ENCODE measurements around the gene DNM3.

DNM3 gene

GRCh38 chr1:172254521-172255222 is 413.4 kb downstream of the DNM3 start:
- DNase-seq: no peak

DNA sequence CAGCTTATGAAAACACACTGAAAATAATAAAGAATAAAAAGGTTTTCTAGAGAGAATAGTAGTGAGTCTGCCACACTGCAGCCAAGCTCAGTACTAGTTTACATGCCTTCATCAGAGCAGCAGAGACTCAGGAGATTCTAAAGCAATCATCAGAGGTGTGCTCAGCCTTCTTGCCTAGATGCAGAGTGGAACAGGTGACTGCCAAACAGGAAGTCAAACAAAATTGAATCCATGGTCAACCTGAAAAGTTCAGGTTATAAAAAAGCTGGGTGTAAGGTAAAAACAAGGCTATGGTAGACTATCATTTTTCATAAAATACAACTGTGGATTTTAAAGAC is 413.9 kb downstream of the DNM3 start:
- DNase-seq: no peak

DNA sequence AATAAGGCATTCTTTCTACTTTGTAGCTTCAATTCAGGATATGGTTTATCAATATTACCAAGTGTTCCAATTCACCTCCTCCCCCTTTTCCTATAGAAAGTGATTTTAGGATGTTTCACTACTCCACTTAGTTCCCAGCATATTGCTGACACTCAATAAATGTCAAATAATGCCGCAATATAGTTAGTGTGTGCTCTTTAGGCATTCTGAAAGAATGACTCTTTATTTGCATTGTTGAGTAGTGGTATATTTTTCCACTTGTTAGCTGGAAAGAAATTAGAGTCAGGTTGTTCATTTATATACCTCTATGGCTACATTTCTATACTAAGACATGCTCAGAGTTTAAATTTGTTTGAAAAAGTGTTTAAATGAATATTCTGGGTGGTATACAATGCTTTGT is 424.6 kb downstream of the DNM3 start:
- DNase-seq: no peak

- DNase-seq: no peak
These were observed 425.4 kb downstream of the DNM3 start for GRCh38 chr1:172266528-172267174.

- no peak for DNase-seq
These were observed 426.9 kb downstream of the DNM3 start for GRCh38 chr1:172268237-172268636.

DNA sequence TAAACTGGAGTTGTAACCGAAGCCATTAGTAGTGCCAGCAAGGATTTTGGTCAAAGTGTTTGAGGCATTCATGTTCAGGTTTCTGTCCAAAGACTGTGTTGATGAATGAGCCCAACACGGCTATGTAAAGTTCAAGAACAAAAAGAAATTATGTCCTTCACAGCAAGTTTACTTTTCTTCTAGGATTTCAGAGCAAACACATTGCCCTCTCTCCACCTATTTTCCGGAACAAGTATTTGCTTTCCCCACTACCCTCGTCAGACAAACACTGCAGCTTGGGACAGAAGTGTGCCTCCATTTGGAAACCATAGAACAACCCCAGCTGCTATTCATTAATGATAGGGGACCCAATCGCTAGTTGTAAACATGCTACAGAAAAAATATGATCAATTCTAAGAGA is 427.8 kb downstream of the DNM3 start:
- no peak for DNase-seq

GRCh38 chr1:172269644-172270043 is 428.3 kb downstream of the DNM3 start:
- no peak for DNase-seq

DNA sequence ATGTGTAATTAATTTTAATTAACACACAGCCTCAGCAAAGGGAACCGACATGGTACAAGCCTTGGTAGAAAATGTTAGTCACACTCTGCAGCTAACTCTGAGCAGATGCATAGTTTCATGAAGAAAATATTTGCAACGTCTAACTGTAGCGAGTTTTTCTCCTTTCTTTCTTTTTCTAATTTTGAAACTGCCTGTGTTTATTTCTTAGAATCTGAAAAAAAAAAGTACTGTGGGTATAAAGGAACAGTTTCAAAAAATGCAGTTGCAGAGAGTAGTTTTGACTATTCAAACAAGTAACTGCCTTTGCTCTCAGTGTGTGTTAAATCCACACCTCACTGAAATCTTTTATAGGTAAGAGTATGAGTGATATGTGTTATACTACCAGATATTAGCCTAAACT is 429.3 kb downstream of the DNM3 start:
- no peak for DNase-seq

GRCh38 chr1:172272087-172272486 is 430.8 kb downstream of the DNM3 start:
- no peak for DNase-seq

DNA sequence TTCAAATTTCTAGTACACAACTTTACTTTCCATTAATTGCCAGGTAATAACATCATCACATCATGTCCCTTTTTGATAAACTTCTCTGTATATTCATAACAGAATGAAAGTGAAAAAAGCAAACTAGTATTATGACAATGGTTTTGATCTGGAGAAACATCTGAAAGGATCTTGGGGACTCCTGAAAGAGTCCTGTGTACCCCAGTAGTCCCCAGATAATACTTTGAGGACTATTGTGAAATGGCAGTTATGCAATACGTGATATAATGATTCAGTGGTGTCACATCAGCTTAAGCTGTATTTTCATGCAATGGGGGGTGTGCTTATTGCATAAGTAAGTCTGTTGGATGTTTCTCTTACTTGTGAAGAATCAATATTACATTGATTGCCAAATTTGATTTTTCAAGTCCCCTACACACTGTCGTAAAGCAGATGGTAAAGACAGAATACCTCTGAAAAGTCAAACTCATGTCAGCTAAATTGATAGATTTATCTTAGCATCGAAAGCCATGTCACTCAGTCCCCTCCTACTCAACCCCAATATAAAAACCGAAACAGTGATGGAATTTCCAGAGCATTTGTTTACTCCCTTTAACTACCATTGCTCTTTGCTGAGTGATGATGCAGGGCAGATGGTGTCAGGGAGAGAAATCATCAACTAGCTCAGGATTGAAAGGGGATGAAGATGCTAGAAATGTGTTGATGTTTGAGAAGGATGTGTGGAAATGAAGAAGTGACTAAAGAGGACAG is 432.5 kb downstream of the DNM3 start:
- DNase-seq: no peak

DNA sequence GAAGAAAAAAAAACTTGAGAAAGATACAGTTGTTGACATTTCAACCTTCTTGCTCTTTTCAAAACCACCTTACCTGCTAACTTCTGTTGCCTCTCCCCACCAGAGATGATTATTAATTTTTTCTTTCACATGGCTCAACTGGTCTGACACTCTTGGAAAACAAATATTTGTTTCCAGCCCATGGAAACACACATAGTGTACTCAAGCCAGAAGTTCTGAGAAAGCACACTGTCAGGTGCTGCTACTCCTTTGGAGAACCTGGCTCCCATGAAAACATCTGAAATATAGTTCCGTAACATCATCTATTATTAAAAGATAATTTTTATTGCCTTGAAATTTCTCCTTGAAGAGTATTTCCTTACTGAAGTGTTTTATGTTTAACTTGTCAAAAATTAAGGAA is 434.2 kb downstream of the DNM3 start:
- no peak for DNase-seq

DNA sequence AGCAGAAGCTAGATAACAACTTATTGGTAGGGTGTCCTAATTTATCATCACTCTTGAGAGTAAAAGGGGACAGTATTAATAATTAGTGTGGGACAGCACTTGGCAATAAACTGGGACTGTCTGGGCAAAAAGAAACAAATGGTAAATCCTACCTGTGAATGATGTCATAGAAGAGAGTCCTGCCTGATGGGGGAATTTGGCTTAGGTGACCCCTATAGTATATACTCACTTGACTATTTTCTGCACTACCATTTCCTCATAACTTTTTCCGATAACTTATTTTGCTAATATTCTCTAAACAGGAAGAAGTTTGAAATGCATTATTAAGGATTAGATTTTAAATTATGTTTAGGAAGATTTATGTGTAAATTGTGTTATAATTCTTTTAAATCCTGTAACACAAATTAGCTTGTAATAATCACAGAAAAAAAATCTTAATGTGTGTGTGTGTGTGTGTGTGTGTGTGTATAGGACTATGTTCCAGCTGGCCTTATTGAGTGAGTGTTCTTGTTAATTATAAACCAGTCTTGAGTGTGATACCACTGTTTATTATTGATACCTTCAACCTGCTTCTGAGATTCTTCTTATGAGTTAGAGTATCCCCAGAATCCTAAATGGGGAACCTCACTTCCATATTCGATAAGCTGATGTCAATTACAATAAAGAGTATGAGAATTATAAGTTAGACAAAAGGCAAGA is 435.0 kb downstream of the DNM3 start:
- DNase-seq: no peak

DNA sequence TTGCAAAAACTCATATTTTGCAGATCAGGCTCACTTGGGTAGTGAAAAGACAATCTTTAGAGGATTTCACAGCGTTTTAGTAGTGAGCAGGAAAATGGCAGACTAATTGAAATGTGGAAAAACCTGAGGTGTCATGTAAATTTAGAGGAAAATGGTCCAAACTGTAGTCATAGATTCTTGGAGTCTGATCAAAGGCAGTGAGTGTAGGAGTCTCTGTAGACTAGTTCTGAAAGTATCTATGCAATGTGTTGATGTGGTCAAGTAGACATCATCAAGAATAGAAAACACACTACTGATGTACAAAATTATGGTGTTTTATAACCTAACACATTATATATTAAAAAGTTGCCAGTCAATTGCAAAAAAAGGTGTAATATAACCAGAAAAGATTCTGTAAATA is 436.0 kb downstream of the DNM3 start:
- DNase-seq: no peak

GRCh38 chr1:172277989-172278388 is 436.7 kb downstream of the DNM3 start:
- no peak for DNase-seq

- DNase-seq: no peak
These were observed 437.2 kb downstream of the DNM3 start for GRCh38 chr1:172278478-172278877.

GRCh38 chr1:172279939-172280636 is 438.8 kb downstream of the DNM3 start:
- DNase-seq: no peak

DNA sequence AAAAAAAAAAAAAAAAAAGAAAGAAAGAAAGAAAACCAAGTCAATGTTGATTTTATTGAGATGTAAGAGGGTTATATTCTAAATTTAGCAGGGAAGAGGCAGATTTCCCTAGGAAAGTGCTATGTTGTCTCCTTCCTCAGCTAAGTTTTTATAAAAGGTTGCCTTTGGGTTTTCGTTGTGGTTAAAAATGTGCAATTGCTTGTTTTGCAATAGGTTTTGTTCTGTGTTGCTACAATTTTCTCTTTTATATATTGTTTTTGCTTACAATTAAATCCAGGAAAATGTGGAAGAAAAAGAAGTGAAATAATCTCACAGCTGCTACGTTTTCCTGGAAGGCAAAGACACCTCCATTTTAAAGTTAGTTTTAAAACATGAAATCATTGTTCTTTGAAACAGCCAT is 442.5 kb downstream of the DNM3 start:
- no peak for DNase-seq

GRCh38 chr1:172286629-172287076 is 445.4 kb downstream of the DNM3 start:
- peak; percentile 29 for DNase-seq

GRCh38 chr1:172287208-172287607 is 445.9 kb downstream of the DNM3 start:
- no peak for DNase-seq

- no peak for DNase-seq
These were observed 447.3 kb downstream of the DNM3 start for GRCh38 chr1:172288581-172288980.

GRCh38 chr1:172289448-172289847 is 448.1 kb downstream of the DNM3 start:
- DNase-seq: no peak

DNA sequence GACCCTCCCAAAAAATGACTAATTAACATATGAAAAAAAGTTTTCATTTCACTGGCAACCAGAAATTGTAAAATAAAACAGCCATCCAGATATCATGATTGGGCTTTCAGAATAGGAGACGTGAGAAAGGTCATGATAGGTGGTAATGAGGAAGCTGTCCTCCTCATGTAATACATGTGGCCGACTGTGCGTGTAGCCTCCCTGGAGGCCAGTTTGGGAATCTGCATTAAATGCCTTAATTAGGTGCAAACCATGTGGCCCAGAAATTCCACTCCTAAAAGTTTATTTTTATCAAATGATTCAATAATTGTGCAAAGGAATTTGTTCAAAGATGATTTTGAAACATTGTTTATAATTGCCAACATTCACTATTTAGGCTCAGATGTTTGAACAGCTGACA is 451.5 kb downstream of the DNM3 start:
- DNase-seq: no peak

DNA sequence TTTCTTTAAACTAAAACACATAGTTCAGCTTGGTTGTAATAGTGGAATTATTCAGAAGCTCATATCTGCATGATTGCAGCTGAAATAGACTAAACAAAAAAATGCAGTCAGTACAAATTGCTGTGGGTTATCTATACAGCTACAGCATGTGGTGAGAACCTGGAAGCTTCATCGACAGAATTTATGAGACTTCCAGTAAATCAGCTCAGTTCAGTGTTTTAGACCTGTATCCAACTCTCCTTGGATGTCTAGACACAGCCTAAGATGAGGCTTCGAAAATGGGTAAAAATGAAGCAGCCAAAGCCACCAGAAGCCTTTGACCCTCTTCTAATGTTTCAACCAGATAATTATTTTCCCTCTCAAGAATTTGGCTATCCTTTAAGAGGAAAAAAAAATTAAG is 452.1 kb downstream of the DNM3 start:
- DNase-seq: no peak

All from NCI-H1694 (cell line).